HG03045 (cell line): ENCODE measurements around the gene GREB1L.
"Not testable (repeated sequence)": the region's sequence is repeated elsewhere in the genome, so short reads cannot be mapped to it uniquely, and the experiment has no call there.

Source experiments
- ATAC-seq: cut with Tn5 transposase; IDR thresholded peaks from one replicate; pipeline ENCODE4 v1.9.1; 2021; ENCODE audit warnings: mild to moderate bottlenecking, moderate library complexity; ENCODE audit not compliant: unreplicated experiment

Gene GREB1L

GRCh38 chr18:21262979-21263378, 20.9 kb downstream of the GREB1L start:
- no peak for ATAC-seq

DNA sequence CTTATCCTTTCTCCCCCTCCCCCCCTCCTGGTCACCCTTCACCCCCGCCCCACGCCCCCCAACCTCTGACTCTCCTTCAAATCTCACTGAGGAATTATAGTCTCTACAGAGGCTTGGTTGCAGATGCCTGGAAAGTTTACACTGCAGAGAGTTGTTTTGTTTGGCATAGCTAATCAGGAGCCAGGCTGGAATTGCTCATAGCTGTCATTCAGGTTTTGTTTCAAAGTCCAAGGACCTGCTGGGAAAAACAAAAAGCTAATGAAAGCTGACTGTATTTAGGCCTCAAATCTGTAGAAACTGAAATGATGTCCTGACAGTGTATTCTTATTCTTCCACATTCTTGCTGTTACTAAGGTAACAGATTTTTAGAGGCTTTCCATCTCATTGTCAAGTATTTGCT, 22.6 kb downstream of the GREB1L start:
- ATAC-seq = no peak

GRCh38 chr18:21265971-21266673, 24.1 kb downstream of the GREB1L start:
- no peak for ATAC-seq

DNA sequence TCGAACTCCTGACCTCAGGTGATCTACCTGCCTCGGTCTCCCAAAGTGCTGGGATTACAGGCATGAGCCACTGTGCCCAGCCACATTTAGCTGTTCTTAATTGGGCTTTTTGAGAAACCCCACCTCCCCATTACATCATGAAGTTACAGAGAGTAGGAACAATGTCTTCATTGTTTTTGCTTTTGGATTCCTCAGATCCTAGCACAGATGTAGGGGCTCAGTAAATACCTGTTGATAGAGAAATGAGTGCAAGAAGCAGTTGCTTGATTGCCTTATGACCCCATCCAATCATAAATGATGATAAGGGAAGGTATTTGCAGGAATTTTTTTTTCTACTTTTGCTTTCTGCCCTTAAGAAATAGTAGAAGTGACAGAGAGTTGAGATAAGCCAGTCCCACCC, 25.4 kb downstream of the GREB1L start:
- ATAC-seq = no peak

GRCh38 chr18:21269349-21269748, 27.3 kb downstream of the GREB1L start:
- ATAC-seq = no peak

GRCh38 chr18:21270453-21270852, 28.4 kb downstream of the GREB1L start:
- no peak for ATAC-seq

- no peak for ATAC-seq
These were observed 30.1 kb downstream of the GREB1L start for GRCh38 chr18:21272016-21272579.

DNA sequence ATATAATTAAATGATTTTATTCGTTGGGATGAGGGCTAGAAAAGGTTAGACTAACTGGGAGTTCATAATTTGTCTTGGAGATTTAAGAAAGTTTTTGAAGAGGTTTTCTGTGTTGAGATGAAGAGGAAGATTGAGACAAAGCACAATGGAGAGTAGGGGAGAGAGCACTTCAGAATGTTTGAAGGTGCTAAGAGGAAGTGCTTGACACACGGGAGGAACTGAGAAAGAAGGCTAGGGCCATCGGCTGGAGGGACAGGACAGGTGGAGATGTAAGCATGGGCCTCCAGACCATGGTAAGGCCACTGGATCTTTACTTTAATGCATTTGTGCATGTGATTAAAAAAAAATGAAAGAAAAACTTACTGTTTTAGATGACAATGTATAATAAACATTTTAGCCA, 31.5 kb downstream of the GREB1L start:
- no peak for ATAC-seq

DNA sequence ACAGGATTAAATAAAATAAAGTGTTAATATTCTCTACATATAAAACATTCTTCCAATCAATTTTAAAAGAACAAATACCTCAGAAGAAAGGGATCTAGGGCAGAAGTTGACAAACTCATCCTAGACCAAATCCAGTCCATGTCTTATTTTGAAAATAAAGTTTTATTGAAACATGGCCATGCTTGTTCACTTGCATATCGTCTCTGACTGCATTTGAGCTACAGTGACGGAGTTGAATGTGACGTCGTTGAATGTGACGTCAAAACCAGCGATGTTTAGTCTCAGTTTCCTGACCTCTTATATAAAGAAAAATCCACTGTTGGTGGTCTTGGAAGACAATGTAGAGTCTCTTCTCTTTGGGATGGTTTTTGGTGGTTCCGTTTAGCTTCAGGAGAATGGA, 33.6 kb downstream of the GREB1L start:
- no peak for ATAC-seq

- no peak for ATAC-seq
These were observed 35.5 kb downstream of the GREB1L start for GRCh38 chr18:21277578-21277977.

GRCh38 chr18:21278218-21278617, 36.2 kb downstream of the GREB1L start:
- ATAC-seq = not testable (repeated sequence)

DNA sequence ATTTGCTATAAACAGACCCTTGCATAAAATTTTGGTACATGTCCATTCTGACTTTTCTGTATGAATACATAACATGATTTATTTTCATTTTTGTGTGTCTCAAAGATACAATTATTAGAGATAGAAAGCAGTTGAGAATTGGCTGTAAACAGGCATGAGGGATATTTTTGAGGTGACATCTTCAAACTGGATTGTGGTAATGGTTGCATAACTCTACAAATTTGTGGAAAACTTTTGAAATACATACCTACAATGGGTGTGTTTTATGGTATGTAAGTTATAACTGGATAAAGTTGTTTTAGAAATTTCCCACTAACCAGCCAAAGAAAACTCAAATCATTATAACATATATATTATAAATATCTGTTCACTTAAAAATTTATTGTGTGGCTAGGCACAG, 39.6 kb downstream of the GREB1L start:
- ATAC-seq = no peak

GRCh38 chr18:21284540-21284939, 42.5 kb downstream of the GREB1L start:
- no peak for ATAC-seq

DNA sequence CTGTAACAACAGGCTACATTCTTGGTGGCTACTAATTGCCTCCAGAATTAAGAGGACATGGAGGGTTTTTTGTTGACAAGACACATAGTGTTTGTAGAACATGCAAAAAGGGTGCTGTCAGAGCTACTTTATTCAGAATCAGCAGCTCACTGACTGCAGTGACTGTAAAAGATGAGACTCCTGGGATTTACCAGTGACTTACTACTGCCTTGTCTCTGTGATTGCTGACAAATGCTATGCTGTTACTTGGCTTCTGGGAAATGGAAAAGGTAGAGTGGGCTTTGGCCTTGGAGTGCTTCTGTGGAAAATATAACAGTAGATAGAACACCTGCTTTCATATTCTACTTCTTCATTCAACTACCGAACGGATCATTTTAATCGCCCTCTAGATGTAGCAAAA, 47.8 kb downstream of the GREB1L start:
- no peak for ATAC-seq

DNA sequence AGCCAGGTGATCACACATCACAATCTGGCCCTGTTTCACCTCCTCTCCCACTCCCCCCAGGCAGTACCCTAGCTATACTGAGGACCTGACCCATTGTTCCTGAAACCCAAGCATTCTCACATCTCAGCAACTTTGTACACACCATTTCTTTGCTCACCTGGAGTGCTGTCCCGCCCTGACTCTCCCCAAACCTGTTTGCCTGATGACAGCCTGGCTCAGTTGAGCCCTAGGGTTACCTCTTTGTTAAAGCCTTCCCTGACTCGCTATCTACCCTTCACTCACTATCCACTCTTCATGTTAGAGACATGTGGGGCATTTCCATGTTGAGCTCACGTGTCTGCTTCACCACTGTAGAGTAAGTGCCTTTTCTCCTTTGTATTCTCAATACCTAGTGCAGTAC, 49.1 kb downstream of the GREB1L start:
- ATAC-seq = no peak

DNA sequence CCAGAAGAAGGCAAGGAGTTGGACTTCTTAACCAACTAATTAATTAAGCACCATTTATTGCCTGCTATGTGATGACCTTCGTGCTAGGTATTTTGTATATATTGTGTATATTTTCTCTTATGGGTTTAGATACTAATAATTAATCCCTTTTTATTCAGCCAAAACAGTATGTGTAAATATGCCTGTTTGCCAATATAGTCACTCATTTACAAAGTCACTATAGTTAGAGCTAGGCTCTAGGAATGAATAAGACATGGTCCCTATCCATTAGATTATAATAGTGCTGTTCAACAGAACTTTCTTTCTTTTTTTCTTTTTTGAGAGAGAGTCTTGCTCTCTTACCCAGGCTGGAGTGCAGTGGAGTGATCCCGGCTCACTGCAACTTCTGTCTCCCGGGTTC, 51.4 kb downstream of the GREB1L start:
- no peak for ATAC-seq

GRCh38 chr18:21295101-21295500, 53.1 kb downstream of the GREB1L start:
- no peak for ATAC-seq

GRCh38 chr18:21296045-21296444, 54.0 kb downstream of the GREB1L start:
- no peak for ATAC-seq

GRCh38 chr18:21298351-21298750, 56.3 kb downstream of the GREB1L start:
- ATAC-seq = no peak

DNA sequence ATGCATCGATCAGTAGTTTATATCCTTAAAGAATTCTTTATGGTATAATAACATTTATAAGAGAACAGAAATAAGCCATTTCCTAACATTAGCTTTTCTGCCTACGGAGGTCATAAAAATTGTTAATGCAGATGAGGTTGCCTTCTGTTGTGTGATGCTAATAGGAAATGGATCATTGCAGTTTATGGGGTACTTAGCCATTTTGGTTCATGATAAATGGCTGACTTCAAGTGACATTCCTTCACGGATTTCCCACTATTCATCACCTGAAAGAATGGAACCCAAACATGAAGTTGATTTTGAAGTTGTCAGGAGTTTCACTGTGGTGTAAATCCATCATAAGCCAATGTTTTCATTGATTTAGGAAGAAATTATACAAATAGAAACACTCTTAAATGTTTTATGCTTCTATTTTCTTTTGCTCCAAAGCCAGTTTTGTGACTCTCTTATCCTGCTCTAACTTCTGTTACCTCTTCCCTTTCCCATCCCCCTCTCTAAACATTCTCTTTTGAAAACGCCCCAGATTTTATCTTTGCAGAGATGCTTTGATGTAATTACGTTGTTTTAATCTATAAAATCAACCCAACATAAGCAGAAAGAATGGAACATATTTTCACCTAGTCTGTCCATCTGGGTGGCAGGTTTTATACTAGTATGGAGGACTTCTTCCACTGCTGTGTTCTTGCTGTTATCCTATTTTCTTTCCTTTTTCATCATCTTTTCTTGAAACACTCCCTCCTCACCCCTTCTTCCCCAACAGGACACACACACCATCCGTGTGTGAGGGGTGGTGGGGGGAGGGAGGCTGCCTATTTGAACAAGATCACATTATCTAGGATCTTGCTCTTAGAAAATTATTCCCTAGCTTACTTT, 58.2 kb downstream of the GREB1L start:
- ATAC-seq = no peak

GRCh38 chr18:21300908-21301200, 58.8 kb downstream of the GREB1L start:
- no peak for ATAC-seq

- ATAC-seq = no peak
These were observed 61.4 kb downstream of the GREB1L start for GRCh38 chr18:21303445-21303844.
